ENCODE results near the gene PUM2.

- TF ChIP-seq CTCF (IDR thresholded peaks at IDR 0.05) (peak in 1 of 6 experiments; percentile 7), POLR2A (IDR thresholded peaks at IDR 0.05) (no peak)
These were observed 127.1 kb downstream of the PUM2 start for GRCh38 chr2:20223407-20224163.

Measured in esophagus squamous epithelium (tissue), 4 donors.